Vagina (tissue), 2 donors: ENCODE results near the gene LRFN3. TPM values are rescaled to one million over a fixed set of nuclear protein-coding genes. Genes with fewer than 3 reads are reported as not detected.
A peak's percentile ranks its signal among the peaks of the same experiment; 100 is the strongest.

ENCODE experiments used
- DNase-seq, 2 donors: peaks; one replicate each; pipeline ENCODE4 v3.0.0-alpha.2; 2017; ENCODE audit errors: extremely low spot score in 2 of 2
- H3K27ac ChIP-seq: fragments of 200-600 bp; sonication (generic); one replicate; pipeline ENCODE4 v1.5.1; 2019
- H3K27me3 ChIP-seq: fragments of 200-600 bp; sonication (generic); one replicate; pipeline ENCODE4 v1.5.1; 2019
- H3K36me3 ChIP-seq, 2 donors: fragments of 200-600 bp; sonication (generic); one replicate each; pipeline ENCODE4 v1.5.1; 2017 to 2019
- H3K4me1 ChIP-seq: fragments of 200-600 bp; sonication (generic); one replicate; pipeline ENCODE4 v1.5.1; 2019
- H3K4me3 ChIP-seq, 2 donors: fragments of 200-600 bp; sonication (generic); 1 replicate in 1 of 2; 2 replicates in 1 of 2; pipeline ENCODE4 v1.5.1; 2016 to 2019
- H3K9me3 ChIP-seq: fragments of 200-600 bp; sonication (generic); one replicate; pipeline ENCODE4 v1.5.1; 2019
- CTCF ChIP-seq, 3 experiments: fragments of 450-650 bp in 2 of 3; fragments of 200-600 bp in 1 of 3; sonication (generic) in 1 of 3; IDR thresholded peaks; one replicate each; pipeline ENCODE4 v1.5.1; 2017 to 2019; ENCODE audit warnings: antibody characterized with exemption in 3 of 3, mild to moderate bottlenecking in 2 of 3, moderate library complexity in 2 of 3
- POLR2A ChIP-seq, 2 donors: fragments of 450-650 bp; IDR thresholded peaks; one replicate each; pipeline ENCODE4 v1.6.1; 2017; ENCODE audit warnings: antibody characterized with exemption in 2 of 2, mild to moderate bottlenecking in 2 of 2, moderate library complexity in 2 of 2
- POLR2AphosphoS5 ChIP-seq, 2 donors: sonication (generic); formaldehyde crosslinking; IDR thresholded peaks; one replicate each; pipeline ENCODE4 v1.9.0; 2017; ENCODE audit warnings: antibody characterized with exemption in 2 of 2, mild to moderate bottlenecking in 2 of 2, low read depth in 1 of 2; ENCODE audit not compliant: insufficient read depth in 1 of 2
- intact Hi-C: fragments of 100-400 bp; cut with DNase I; formaldehyde crosslinking; loops from one replicate; pipeline ENCODE4 v1.15.1; 2023
- total RNA-seq: library from RNA; depleted of rRNA; stranded (reverse); fragments of >200 nt; gene quantifications from one replicate; pipeline ENCODE4 v1.2.3, GENCODE V29; 2016

The LRFN3 gene
- total RNA-seq, 1 donor from 2014 or later: 9.1 TPM

GRCh38 chr19:35901854-35902661 lies 34.1 kb upstream of the LRFN3 start, which contains the start of gene HCST:
Gene HCST, plus strand, starts transcription at chr19:35902529. Its CDS starts 65 bp downstream, at chr19:35902594.
- H3K9me3 ChIP-seq: no peaks in the 10 kb centered on the region
- no peaks in the 10 kb centered on the region for H3K36me3 ChIP-seq
- H3K4me3 ChIP-seq: peak within 1 kb of the TSS; percentile 9 to 28
- peaks cover 42% of the 10 kb centered on the region for H3K4me1 ChIP-seq
- TF ChIP-seq POLR2A (IDR thresholded peaks at IDR 0.05) (no peak), POLR2AphosphoS5 (IDR thresholded peaks at IDR 0.05; ENCODE audit: insufficient read depth in 1 of 2, low read depth in 1 of 2) (no peak), CTCF (IDR thresholded peaks at IDR 0.05) (no peak)
- intact Hi-C loops: no loop called here
- no peaks in the 10 kb centered on the region for H3K27me3 ChIP-seq
- H3K27ac ChIP-seq: peak within 1 kb of the TSS; percentile 85
- no peak for DNase-seq

- TF ChIP-seq POLR2AphosphoS5 (IDR thresholded peaks at IDR 0.05; ENCODE audit: insufficient read depth in 1 of 2, low read depth in 1 of 2) (no peak), POLR2A (IDR thresholded peaks at IDR 0.05) (no peak), CTCF (IDR thresholded peaks at IDR 0.05) (no peak)
- no peaks in the 10 kb centered on the region for H3K36me3 ChIP-seq
- peaks cover 35% of the 10 kb centered on the region for H3K4me1 ChIP-seq
- intact Hi-C loops: no loop called here
- H3K27ac ChIP-seq: peak overlapping the region; percentile 36
- peak overlapping the region; percentile 9 to 28 for H3K4me3 ChIP-seq
- no peak for DNase-seq
- H3K27me3 ChIP-seq: no peaks in the 10 kb centered on the region
- no peaks in the 10 kb centered on the region for H3K9me3 ChIP-seq
These were observed 33.2 kb upstream of the LRFN3 start for GRCh38 chr19:35902870-35903475.

DNA sequence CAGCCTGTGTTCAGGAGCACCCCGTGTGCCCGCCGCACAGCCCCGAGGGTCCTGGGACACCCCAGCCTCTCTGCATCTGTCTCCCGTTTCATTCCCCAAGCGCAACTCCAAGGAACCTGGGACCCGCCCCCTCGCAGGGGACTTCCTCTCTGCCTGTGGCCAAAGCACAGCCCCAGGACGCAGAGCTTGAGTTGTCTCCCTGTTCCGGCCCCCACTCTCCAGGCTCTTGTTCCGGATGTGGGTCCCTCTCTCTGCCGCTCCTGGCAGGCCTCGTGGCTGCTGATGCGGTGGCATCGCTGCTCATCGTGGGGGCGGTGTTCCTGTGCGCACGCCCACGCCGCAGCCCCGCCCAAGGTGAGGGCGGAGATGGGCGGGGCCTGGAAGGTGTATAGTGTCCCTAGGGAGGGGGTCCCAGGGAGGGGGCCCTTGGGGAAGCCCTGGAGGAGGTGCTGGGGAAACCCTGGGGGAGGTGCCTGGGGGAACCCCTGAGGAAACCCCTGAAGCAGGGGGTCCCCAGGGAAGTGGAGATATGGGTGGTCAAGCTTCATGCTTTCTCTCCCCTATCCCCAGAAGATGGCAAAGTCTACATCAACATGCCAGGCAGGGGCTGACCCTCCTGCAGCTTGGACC lies 32.5 kb upstream of the LRFN3 start:
- DNase-seq: no peak
- Histone ChIP-seq H3K27me3 (no peaks in the 10 kb centered on the region), H3K4me1 (peaks cover 28% of the 10 kb centered on the region), H3K36me3 (no peaks in the 10 kb centered on the region), H3K27ac (peak overlapping the region; percentile 36), H3K4me3 (peak overlapping the region; percentile 9 to 28), H3K9me3 (no peaks in the 10 kb centered on the region)
- TF ChIP-seq POLR2A (IDR thresholded peaks at IDR 0.05) (no peak), POLR2AphosphoS5 (IDR thresholded peaks at IDR 0.05; ENCODE audit: insufficient read depth in 1 of 2, low read depth in 1 of 2) (peak in 1 of 2 donors; percentile 74), CTCF (IDR thresholded peaks at IDR 0.05) (no peak)
- intact Hi-C loops: no loop called here

GRCh38 chr19:35904311-35905068 lies 31.7 kb upstream of the LRFN3 start:
- intact Hi-C loops: no loop called here
- Histone ChIP-seq H3K9me3 (no peaks in the 10 kb centered on the region), H3K27me3 (no peaks in the 10 kb centered on the region), H3K4me3 (no peak overlapping the region), H3K36me3 (no peaks in the 10 kb centered on the region), H3K4me1 (peaks cover 27% of the 10 kb centered on the region), H3K27ac (no peak overlapping the region)
- DNase-seq: no peak
- TF ChIP-seq POLR2A (IDR thresholded peaks at IDR 0.05) (no peak), CTCF (IDR thresholded peaks at IDR 0.05) (no peak), POLR2AphosphoS5 (IDR thresholded peaks at IDR 0.05; ENCODE audit: insufficient read depth in 1 of 2, low read depth in 1 of 2) (no peak)
